Peyer's patch (tissue), 4 donors: ENCODE data around the gene CREBBP. TPM values are rescaled to one million over a fixed set of nuclear protein-coding genes. Genes with fewer than 3 reads are reported as not detected.

ENCODE experiments used
- DNase-seq, 3 donors: peaks; one replicate each; pipeline ENCODE4 v3.0.0-alpha.2; 2017 to 2019
- H3K27ac ChIP-seq, 4 donors: fragments of 200-600 bp; sonication (generic); one replicate each; pipeline ENCODE4 v1.5.1; 2016 to 2019
- H3K27me3 ChIP-seq, 2 donors: fragments of 200-600 bp; sonication (generic); one replicate each; pipeline ENCODE4 v1.5.1; 2019
- H3K36me3 ChIP-seq, 3 donors: fragments of 200-600 bp; sonication (generic); one replicate each; pipeline ENCODE4 v1.5.1; 2016 to 2019
- H3K4me1 ChIP-seq, 4 donors: fragments of 200-600 bp; sonication (generic); one replicate each; pipeline ENCODE4 v1.5.1; 2016 to 2019
- H3K4me3 ChIP-seq, 4 donors: fragments of 200-600 bp; sonication (generic); 1 replicate in 3 of 4; 2 replicates in 1 of 4; pipeline ENCODE4 v1.5.1; 2016 to 2019; ENCODE audit warnings: mild to moderate bottlenecking in 1 of 4
- H3K9me3 ChIP-seq, 4 donors: fragments of 200-600 bp; sonication (generic); one replicate each; pipeline ENCODE4 v1.5.1; 2016 to 2019; ENCODE audit warnings: mild to moderate bottlenecking in 1 of 4
- POLR2A ChIP-seq, 2 donors: fragments of 450-650 bp; IDR thresholded peaks; one replicate each; pipeline ENCODE4 v1.5.1; 2017; ENCODE audit warnings: antibody characterized with exemption in 2 of 2, mild to moderate bottlenecking in 2 of 2, moderate library complexity in 2 of 2
- total RNA-seq, 4 donors: library from RNA; depleted of rRNA; stranded (reverse); fragments of >200 nt; gene quantifications; one replicate each; pipeline ENCODE4 v1.1.0, GENCODE V29; 2016
- TF ChIP-seq, protein P1 (sequence below), 6 experiments: fragments of 450-650 bp in 4 of 6; fragments of 200-600 bp in 2 of 6; sonication (generic) in 1 of 6; IDR thresholded peaks; one replicate each; pipeline ENCODE4 v1.5.1; 2017 to 2019; ENCODE audit warnings: antibody characterized with exemption in 6 of 6, mild to moderate bottlenecking in 3 of 6, moderate library complexity in 1 of 6

The CREBBP gene
- total RNA-seq, 4 donors from 2014 or later: 84.2 to 238 (median 140) TPM

DNA sequence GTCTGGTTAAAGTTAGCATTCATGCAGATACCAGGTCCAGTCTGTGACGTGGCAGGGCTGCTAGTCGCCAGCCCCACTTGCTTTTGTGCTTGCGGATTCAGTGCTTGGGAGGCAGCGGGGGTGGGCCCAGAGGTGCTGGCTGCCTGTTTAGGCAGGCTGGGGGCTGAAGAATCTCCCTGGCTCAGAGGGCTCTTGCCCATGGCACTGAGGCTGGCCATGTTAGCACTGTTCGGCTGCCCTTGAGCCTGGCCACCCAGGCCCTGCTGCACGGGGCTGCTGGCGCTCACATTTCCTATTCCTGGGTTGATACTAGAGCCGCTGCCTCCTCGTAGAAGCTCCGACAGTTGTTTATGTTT, 30.0 kb downstream of the CREBBP start:
- Histone ChIP-seq H3K4me3 (no peak overlapping the region), H3K27me3 (no peaks in the 10 kb centered on the region), H3K36me3 (peaks cover 0 to 23% (median 0%) of the 10 kb centered on the region in 3 donors), H3K4me1 (peaks cover 0 to 20% (median 0%) of the 10 kb centered on the region in 4 donors), H3K27ac (no peak overlapping the region), H3K9me3 (no peaks in the 10 kb centered on the region)
- no peak for DNase-seq
- TF ChIP-seq, protein P1, sequence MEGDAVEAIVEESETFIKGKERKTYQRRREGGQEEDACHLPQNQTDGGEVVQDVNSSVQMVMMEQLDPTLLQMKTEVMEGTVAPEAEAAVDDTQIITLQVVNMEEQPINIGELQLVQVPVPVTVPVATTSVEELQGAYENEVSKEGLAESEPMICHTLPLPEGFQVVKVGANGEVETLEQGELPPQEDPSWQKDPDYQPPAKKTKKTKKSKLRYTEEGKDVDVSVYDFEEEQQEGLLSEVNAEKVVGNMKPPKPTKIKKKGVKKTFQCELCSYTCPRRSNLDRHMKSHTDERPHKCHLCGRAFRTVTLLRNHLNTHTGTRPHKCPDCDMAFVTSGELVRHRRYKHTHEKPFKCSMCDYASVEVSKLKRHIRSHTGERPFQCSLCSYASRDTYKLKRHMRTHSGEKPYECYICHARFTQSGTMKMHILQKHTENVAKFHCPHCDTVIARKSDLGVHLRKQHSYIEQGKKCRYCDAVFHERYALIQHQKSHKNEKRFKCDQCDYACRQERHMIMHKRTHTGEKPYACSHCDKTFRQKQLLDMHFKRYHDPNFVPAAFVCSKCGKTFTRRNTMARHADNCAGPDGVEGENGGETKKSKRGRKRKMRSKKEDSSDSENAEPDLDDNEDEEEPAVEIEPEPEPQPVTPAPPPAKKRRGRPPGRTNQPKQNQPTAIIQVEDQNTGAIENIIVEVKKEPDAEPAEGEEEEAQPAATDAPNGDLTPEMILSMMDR (IDR thresholded peaks at IDR 0.05): no peak
- TF ChIP-seq POLR2A (IDR thresholded peaks at IDR 0.05): no peak

DNA sequence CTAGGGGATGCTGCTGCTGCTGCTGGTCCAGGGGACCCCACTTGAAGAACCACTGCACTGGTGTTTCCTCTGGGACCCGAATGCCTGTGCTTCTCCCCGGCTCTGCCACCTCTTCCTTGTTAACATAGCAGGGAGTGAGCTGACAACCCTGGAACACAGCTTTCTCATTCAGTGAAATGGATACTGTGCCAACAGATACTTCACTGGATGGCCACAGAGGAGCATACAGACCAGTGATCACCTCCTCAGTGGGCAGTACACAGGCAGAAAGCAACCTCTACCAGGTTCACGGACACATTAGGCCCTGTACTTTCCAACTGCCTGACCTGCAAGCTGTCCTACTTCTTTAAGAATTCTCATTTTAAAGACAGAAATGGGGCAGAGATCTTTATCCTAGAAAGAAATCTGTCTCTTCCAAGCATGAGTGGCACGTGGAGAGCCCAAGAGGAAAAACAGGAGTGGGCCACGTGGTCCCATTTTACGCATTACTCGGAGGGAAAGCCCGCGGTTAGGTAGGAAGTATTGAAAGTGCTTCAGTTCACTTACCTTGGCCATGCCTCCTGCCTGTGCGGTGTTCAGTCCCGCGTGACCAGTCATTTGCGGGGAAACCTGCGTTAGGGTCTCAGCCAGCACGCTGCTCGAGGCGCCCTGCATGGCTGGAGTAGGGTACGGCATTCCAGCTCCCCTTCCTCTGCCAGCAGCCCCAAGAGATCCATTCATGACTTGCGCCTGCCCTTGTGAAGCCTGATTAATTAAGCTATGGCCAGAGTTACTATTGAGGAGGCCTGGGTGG, 30.6 kb downstream of the CREBBP start:
- no peak overlapping the region for H3K4me3 ChIP-seq
- H3K4me1 ChIP-seq: peaks cover 0 to 14% (median 0%) of the 10 kb centered on the region in 4 donors
- no peak for DNase-seq
- H3K27me3 ChIP-seq: no peaks in the 10 kb centered on the region
- H3K36me3 ChIP-seq: peaks cover 0 to 20% (median 0%) of the 10 kb centered on the region in 3 donors
- H3K9me3 ChIP-seq: no peaks in the 10 kb centered on the region
- H3K27ac ChIP-seq: no peak overlapping the region
- TF ChIP-seq, protein P1 (IDR thresholded peaks at IDR 0.05): no peak
- TF ChIP-seq POLR2A (IDR thresholded peaks at IDR 0.05): no peak

DNA sequence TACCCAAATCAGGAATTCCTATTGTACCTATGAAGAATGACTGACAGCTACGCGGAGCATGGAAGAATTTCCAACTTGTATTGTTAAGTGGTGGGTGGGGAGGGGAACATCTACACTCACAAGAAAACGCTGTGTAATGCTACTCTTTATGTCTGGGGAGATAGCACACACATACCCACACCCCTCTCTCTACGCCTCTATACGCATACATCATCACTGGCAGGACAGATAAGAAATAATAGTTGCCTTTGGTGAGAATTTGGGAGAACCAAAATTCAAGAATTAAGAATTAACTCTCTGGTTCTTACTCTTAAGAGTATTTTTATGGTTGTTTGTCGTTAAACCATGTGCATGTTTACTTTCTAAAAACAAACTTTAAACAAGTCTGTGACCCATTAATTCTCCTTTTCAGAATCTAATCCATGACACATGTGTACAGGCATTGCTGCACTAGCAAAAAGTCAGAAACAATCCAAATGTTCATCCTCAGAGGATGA, 33.9 kb downstream of the CREBBP start:
- H3K9me3 ChIP-seq: no peaks in the 10 kb centered on the region
- no peak overlapping the region for H3K27ac ChIP-seq
- no peak overlapping the region for H3K4me3 ChIP-seq
- H3K27me3 ChIP-seq: no peaks in the 10 kb centered on the region
- no peak for TF ChIP-seq POLR2A (IDR thresholded peaks at IDR 0.05)
- TF ChIP-seq, protein P1 (IDR thresholded peaks at IDR 0.05): no peak
- H3K4me1 ChIP-seq: peaks cover 0 to 13% (median 5%) of the 10 kb centered on the region in 4 donors
- peaks cover 0 to 20% (median 0%) of the 10 kb centered on the region in 3 donors for H3K36me3 ChIP-seq
- DNase-seq: no peak

DNA sequence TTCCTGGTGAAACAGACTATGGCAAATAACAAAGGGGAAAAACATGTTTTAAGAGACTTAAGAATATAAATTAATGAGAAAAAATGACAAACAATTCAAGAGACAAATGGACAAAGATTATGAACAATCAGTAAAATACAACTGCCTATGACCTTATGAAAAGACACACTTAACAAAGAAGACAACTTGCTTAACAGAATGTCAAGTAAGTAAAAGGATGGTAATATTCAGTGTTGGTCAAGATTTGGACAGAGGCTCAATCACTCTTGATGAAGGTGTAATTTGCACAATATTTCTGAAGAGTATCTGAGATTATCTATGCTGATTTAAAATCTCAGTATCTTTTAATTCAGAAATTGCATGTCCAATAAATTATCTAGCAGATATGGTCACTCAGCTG, 34.4 kb downstream of the CREBBP start:
- Histone ChIP-seq H3K27ac (no peak overlapping the region), H3K36me3 (peaks cover 0 to 20% (median 0%) of the 10 kb centered on the region in 3 donors), H3K4me1 (peaks cover 0 to 13% (median 5%) of the 10 kb centered on the region in 4 donors), H3K9me3 (no peaks in the 10 kb centered on the region), H3K4me3 (no peak overlapping the region), H3K27me3 (no peaks in the 10 kb centered on the region)
- no peak for DNase-seq
- TF ChIP-seq, protein P1 (IDR thresholded peaks at IDR 0.05): no peak
- TF ChIP-seq POLR2A (IDR thresholded peaks at IDR 0.05): no peak

DNA sequence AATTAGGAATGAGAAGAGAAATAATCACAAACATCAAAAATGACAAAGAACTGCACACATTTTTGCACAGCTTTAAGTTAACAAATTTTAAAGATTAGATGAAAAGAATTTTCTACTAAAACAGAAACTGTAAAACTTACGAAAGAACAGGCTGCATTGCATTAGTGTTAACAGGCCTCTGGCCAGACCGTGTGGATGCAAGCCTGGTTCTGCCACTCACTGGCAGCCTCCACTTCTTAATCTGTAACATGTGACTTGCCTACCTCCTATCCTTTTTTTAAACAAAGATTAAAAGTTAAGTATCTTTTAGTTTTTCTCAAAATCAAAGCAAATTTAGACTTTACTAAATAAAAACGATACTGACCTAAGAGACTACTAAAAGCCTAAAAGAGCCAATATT, 37.5 kb downstream of the CREBBP start:
- H3K27me3 ChIP-seq: no peaks in the 10 kb centered on the region
- no peak overlapping the region for H3K27ac ChIP-seq
- TF ChIP-seq, protein P1 (IDR thresholded peaks at IDR 0.05): no peak
- no peak for TF ChIP-seq POLR2A (IDR thresholded peaks at IDR 0.05)
- no peak for DNase-seq
- no peaks in the 10 kb centered on the region for H3K9me3 ChIP-seq
- no peak overlapping the region for H3K4me3 ChIP-seq
- H3K4me1 ChIP-seq: peaks cover 0 to 9% (median 3%) of the 10 kb centered on the region in 4 donors
- H3K36me3 ChIP-seq: peaks cover 0 to 3% (median 0%) of the 10 kb centered on the region in 3 donors
